DND-41 (cell line): ENCODE data around the gene BTRC.

Experiments used
- ATAC-seq: fragments of 200-7000 bp; cut with Tn5 transposase; 3 replicates; pipeline ENCODE4 v1.9.1; 2021; ENCODE audit warnings: low read depth; ENCODE audit not compliant: insufficient read depth
- DNase-seq: peaks from one replicate; pipeline ENCODE4 v3.0.0-alpha.2; 2020
- H2AFZ ChIP-seq: 2 replicates; pipeline ENCODE4 v1.6.0; 2012; ENCODE audit warnings: low read depth, low read length
- H3K27ac ChIP-seq: 2 replicates; pipeline ENCODE4 v1.5.1; 2012; ENCODE audit warnings: low read length, inconsistent platforms
- H3K27me3 ChIP-seq: fragments of 200-600 bp; sonication (generic); 2 replicates; pipeline ENCODE4 v1.6.0; 2012; ENCODE audit warnings: low read length, mild to moderate bottlenecking, inconsistent platforms; ENCODE audit not compliant: insufficient read depth, poor library complexity
- H3K36me3 ChIP-seq: 2 replicates; pipeline ENCODE4 v1.5.1; 2012; ENCODE audit warnings: low read length, inconsistent platforms; ENCODE audit not compliant: insufficient read depth
- H3K4me1 ChIP-seq: 2 replicates; pipeline ENCODE4 v1.5.1; 2012; ENCODE audit warnings: mild to moderate bottlenecking, low read length; ENCODE audit not compliant: insufficient read depth
- H3K4me2 ChIP-seq: 2 replicates; pipeline ENCODE4 v1.6.0; 2012; ENCODE audit warnings: mild to moderate bottlenecking, moderate library complexity, low read length, inconsistent platforms; ENCODE audit not compliant: insufficient read depth
- H3K4me3 ChIP-seq, 2 experiments: fragments of 200-600 bp in 1 of 2; shearing (Covaris generic) in 1 of 2; 2 replicates each; pipeline ENCODE4 v1.5.1; 2012 to 2016; ENCODE audit warnings: inconsistent platforms in 2 of 2, low read length in 2 of 2, mild to moderate bottlenecking in 2 of 2, low read depth in 1 of 2, moderate library complexity in 1 of 2
- H3K79me2 ChIP-seq: 2 replicates; pipeline ENCODE4 v1.6.0; 2012; ENCODE audit warnings: low read length, inconsistent platforms; ENCODE audit not compliant: insufficient read depth
- H3K9ac ChIP-seq: 2 replicates; pipeline ENCODE4 v1.6.0; 2012; ENCODE audit warnings: low read depth, mild to moderate bottlenecking, inconsistent platforms, low read length, moderate library complexity
- H3K9me3 ChIP-seq: 2 replicates; pipeline ENCODE4 v1.5.1; 2012; ENCODE audit warnings: low read length, moderate library complexity, mild to moderate bottlenecking, inconsistent platforms; ENCODE audit not compliant: insufficient read depth, severe bottlenecking
- H4K20me1 ChIP-seq: 2 replicates; pipeline ENCODE4 v1.6.0; 2012; ENCODE audit warnings: low read length; ENCODE audit not compliant: insufficient read depth
- CTCF ChIP-seq: IDR thresholded peaks from 2 replicates; pipeline ENCODE4 v1.5.1; 2012; ENCODE audit warnings: borderline replicate concordance, low read length, moderate library complexity, mild to moderate bottlenecking; ENCODE audit not compliant: poor library complexity, severe bottlenecking; ENCODE audit errors: extremely low read depth
- EZH2 ChIP-seq: IDR thresholded peaks from 3 replicates; pipeline ENCODE4 v1.6.1; 2012; ENCODE audit warnings: borderline replicate concordance, low read depth, mild to moderate bottlenecking, moderate library complexity, low read length, inconsistent platforms; ENCODE audit not compliant: severe bottlenecking

Gene BTRC

GRCh38 chr10:101363850-101364400, 10.0 kb downstream of the BTRC start:
- DNase-seq (no peak), ATAC-seq (no peak)
- H4K20me1 ChIP-seq, result peaks cover 11% of the 10 kb centered on the region; the same call in 1 of the 2 replicates
- TF ChIP-seq CTCF (no peak), EZH2 (no peak)
- no peaks in the 10 kb centered on the region for H3K27me3 ChIP-seq
- H2AFZ ChIP-seq, result no peak overlapping the region
- H3K36me3 ChIP-seq, result peaks cover 5% of the 10 kb centered on the region; the same call in 1 of the 2 replicates
- no peak overlapping the region for H3K4me3 ChIP-seq
- H3K4me2 ChIP-seq, result no peak overlapping the region
- H3K9me3 ChIP-seq, result no peaks in the 10 kb centered on the region
- H3K79me2 ChIP-seq, result peaks cover 62% of the 10 kb centered on the region
- no peak overlapping the region for H3K9ac ChIP-seq
- no peaks in the 10 kb centered on the region for H3K4me1 ChIP-seq
- no peak overlapping the region for H3K27ac ChIP-seq

DNA sequence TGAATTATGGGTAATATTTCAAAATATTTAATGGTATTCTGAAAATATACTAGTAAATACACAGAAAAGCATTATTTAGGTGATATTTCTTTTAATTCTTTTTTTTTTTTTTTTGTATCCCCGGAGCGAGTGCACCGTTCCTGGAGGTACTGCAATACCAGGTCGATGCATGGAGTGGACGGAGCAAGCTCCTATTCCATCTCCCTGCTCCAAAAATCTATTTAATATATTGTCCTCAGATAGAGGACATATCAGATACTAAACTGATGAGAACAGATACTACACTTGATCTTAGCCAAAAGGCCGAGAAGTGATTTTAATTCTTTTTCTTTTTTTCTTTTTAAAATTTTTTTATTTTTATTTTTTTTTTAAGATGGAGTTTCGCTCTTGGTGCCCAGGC, 10.8 kb downstream of the BTRC start:
- no peaks in the 10 kb centered on the region for H3K9me3 ChIP-seq
- ATAC-seq (no peak), DNase-seq (no peak)
- no peak overlapping the region for H3K4me3 ChIP-seq
- no peaks in the 10 kb centered on the region for H3K4me1 ChIP-seq
- no peak overlapping the region for H3K27ac ChIP-seq
- H3K79me2 ChIP-seq, result peaks cover 58% of the 10 kb centered on the region
- peaks cover 11% of the 10 kb centered on the region; the same call in 1 of the 2 replicates for H4K20me1 ChIP-seq
- H3K36me3 ChIP-seq, result peaks cover 5% of the 10 kb centered on the region; the same call in 1 of the 2 replicates
- no peak overlapping the region for H3K4me2 ChIP-seq
- no peak for TF ChIP-seq CTCF
- TF ChIP-seq EZH2, result no peak
- no peaks in the 10 kb centered on the region for H3K27me3 ChIP-seq
- H2AFZ ChIP-seq, result no peak overlapping the region
- H3K9ac ChIP-seq, result no peak overlapping the region

GRCh38 chr10:101367569-101368453, 13.8 kb downstream of the BTRC start:
- Histone ChIP-seq H3K27me3 (no peaks in the 10 kb centered on the region), H3K4me1 (no peaks in the 10 kb centered on the region), H3K36me3 (peaks cover 8% of the 10 kb centered on the region; the same call in 1 of the 2 replicates), H2AFZ (no peak overlapping the region), H3K9me3 (no peaks in the 10 kb centered on the region), H3K4me2 (no peak overlapping the region), H3K9ac (no peak overlapping the region), H3K27ac (no peak overlapping the region), H4K20me1 (peaks cover 7% of the 10 kb centered on the region; the same call in 1 of the 2 replicates), H3K79me2 (peaks cover 49% of the 10 kb centered on the region), H3K4me3 (no peak overlapping the region)
- no peak for TF ChIP-seq EZH2
- TF ChIP-seq CTCF, result no peak
- no peak for DNase-seq
- ATAC-seq, result no peak
